ENCODE measurements around the gene EIF3D. TPM values are rescaled to one million over a fixed set of nuclear protein-coding genes. Genes with fewer than 3 reads are reported as not detected.

Gene EIF3D
- polyA plus RNA-seq, 3 donors = 261 to 323 (median 296) TPM

DNA sequence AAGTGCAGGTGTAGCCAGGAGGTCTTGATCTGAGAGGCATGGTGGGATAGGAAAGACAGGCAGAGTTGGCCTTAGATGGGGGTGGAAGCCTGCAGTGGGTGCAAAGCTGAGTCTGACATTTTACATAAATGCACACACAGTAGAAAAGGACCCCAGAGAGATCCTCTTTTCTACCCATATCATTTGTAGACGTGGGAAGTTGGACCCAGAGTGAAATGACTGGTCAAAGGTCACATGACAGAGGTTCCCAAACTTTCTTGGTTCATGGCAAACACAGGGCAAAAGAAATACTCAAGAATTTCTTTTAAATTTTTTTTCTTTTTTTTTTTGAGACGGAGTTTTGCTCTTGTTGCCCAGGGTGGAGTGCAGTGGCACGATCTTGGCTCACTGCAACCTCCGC, 16.0 kb downstream of the EIF3D start:
- DNase-seq = no peak

DNA sequence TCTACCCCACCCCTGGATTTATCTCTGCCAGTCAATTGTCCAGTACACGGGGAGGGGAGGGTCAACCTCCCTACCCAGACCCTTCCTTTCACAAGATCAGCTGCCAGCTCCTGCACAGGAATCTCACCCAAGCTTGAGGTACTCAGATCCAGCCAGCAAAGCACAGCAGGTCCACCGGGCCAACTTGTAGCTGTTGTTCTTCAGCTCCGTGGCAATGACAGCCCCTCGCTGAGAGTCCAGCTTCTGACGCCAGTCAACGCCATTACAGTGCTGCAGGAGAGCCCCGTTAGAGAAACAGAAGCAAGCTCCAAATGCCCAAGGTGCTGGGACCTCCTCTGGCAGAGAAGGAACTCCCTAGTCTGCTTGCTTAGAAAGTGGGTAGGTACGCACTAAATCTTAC, 16.6 kb downstream of the EIF3D start:
- DNase-seq = no peak

DNA sequence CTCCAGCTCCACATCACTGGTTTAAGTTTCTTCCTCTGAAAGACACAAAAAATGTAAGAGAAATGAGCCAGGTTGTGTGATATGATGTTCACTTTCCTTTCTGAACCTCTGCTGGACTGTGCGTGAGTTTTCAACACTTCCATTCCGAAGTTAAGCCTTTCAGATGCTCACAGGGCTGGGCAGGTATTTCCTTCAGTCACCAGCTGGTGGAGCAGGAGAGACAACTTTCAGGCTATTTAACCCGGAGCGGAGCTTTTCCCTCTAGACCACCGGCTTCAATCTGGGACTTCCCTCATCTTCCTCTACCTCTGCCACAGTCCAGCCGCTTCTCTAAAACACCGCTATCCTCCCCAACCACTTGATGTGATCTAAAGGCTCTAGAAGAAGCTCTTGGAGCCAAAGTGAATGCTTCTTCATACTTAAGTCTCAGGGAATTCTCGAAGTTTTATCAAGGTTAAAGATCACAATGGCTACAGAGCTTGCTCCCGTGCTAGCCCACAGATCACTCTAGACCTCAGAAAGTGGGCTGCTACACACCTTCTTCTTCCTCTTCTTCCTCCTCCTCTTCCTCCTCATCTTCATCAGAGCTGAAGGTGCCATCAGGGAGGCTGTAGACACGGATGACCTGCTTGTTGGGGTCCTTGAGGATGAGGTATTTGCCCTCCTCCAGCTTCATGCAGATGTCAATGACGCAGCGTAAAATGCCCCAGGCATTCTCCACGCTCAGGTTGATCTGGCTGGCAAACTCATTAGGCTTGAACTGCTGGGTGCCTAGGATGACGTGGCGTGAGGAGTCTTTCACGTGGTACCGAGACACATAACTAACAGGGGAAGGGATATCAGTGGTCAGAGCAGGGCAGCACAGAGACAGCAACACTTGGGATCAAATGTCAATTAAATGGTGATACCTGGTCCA, 17.7 kb downstream of the EIF3D start:
- DNase-seq = peak; percentile 63

DNA sequence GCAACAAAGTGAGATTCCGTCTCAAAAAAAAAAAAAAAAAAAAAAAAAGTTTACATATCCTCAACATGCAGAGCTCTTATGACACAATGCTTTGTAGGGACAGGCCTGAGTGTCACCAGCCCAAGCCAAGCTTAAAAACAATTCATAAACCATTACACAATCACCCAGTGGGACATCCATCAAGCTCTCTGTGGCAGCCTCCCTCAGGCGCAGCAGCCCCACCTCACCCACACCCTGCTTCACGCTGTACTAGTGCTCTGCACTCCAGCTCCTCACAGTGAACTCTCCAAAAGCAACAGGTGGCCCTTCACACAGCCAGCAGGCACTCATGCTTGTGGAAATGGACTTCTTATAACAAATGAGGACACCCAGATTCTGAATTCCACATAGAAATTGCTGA, 18.6 kb downstream of the EIF3D start:
- no peak for DNase-seq

GRCh38 chr22:36507518-36508010, 21.4 kb downstream of the EIF3D start:
- DNase-seq = no peak

DNA sequence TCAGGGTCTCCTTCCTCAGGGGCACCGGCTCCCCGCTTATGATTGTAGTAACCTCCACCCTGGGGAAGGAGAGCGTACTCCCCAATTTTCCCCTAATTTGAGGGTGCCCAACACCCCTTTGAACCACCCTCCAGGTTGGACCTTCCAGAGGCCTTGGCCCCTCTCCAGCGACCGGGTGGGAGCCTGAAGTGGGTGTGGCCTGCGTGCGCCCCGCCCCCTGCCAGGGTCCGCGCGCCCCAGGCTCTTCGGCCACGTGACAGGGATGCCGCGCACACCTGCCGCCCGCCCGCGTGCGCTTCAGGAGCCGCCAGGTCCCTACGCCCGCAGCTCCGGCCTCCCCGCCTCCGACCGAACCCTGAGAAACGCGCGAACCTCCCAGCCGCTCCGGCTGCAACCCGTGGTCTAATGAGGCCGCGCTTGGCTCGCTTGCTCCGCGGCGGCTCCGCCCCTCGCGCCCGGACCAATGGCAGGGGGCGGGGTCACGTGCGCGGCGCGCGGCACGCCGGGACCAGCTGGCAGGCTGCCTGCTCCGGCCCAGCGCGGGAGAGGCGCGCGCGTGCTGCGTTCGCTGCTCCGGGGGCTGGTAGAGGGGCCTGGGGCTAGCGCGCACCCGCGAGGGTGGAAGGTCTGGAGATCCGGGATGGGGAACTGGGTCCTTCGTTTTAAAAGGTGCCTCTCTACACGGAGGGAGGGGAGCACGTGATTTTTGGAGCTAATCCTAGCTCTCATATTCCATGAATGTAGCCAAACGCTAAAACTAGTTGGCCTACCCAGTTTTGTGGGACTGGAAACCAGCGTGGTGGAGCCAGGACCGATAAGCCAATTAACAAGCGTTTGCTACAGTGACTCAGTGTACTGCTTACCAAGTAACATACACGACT, 22.1 kb downstream of the EIF3D start, which contains the start of gene FOXRED2:
Gene FOXRED2, minus strand, starts transcription at position 404 of the 881 bp plus-strand sequence. CDS start 618 bp downstream, outside the sequence.
- DNase-seq = peak; percentile 86

DNA sequence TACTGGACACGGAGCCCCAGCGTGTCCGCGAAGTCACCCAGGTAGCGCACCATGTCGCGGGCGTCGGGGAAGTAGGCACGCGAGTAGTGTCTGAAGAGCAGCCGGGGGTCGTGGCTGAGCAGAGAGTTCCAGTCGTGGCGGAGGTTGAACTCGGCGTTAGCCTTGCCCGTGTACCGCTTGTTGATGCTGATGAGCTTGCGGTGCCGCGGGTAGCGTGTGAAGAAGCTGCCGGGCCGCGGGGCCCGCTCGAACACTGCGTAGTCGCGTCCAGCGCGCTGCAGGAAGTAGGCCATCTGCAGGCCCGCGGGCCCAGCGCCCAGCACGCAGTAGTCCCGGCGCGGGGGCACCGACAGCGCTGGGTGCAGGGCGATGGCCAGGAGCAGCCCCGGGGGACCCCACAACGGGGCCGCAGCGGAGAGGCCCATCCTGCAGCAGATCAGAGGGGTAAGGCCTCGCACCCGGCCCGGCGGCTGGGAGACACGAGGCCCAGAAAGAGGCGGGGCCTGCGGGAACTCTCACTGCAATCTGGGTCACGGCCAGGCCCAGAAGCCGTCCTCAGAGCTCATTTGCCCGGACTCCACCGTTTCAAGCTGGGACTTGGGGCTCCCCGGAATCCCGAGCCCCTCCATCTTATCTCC, 22.8 kb downstream of the EIF3D start:
- no peak for DNase-seq

- no peak for DNase-seq
Observed at GRCh38 chr22:36497910-36498665, 30.9 kb downstream of the EIF3D start.

DNA sequence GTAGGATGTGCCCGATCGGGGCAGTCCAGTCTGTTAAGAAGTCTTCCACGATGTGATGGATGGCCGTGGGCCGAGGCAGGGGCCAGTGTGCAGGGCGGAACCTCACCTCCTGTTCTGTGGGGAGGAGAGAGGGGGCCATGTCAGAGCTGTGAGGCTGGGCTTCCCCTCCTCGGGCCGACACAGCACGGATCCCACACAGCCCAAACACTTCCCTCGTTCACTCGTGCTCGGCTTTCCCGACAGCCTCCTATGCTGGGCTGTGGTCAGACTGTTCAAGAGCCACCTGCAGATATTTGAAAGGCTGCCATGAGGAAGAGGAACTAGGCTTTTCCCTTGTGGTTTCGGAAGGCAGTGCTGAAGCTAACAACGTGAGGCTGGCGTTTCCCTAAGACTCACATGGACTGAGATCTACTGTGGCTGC, 35.3 kb downstream of the EIF3D start:
- no peak for DNase-seq

DNA sequence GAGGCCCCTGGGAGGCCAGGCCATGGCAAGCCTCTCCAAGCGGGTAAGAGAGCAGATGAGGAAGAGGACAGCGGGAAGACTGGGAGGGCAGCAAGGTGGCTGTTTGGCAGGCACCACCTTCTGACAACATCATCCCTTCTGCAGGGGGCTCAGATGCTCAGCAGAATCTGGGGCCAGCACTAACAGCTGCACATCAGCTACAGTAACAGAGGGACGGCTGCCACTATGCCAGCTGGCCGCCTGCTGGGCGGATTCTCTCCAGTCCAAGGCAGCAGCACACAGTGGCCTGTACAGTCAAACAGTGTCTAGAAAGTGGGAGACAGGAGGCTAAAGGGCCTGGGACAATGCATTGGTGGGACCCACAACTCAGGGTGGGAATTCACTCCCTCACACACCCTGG, 36.9 kb downstream of the EIF3D start:
- DNase-seq = no peak

- DNase-seq = no peak
Observed at GRCh38 chr22:36491155-36491554, 37.8 kb downstream of the EIF3D start.

DNA sequence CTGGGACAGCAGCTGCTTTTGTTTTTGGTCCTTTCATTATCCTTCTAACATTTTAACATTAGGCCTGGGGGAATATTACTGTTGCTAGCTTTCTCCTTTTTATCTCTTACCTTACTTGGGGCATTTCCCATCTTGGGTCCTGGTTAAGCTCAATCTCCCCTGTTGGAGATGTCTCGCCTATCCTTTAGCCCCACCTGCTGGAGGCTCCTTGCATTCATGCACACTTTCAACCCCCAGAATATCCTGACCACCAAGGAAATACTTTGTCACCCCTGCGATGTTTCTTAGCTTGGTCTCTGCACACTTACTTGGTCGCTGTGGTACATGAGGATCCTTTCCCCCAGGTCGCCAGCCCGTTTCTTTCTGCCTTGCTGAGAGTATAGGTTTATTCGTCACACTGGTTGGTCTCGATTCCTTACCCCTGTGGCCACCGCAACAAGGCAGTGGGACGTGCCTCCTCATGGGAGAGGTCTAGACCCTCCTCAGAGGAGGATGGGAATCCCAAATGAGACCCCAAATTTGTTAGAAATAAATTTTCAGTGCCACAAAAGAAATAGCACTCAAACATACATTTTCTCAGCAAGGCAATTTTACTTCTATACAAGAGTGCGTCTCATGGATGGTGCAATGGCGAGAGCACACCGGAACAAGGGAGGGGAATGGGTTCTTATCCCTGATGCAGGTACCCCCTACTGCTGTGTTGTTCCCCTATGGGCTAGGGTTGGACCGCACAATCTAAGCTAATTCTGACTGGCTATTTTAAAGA, 42.2 kb downstream of the EIF3D start:
- no peak for DNase-seq

DNA sequence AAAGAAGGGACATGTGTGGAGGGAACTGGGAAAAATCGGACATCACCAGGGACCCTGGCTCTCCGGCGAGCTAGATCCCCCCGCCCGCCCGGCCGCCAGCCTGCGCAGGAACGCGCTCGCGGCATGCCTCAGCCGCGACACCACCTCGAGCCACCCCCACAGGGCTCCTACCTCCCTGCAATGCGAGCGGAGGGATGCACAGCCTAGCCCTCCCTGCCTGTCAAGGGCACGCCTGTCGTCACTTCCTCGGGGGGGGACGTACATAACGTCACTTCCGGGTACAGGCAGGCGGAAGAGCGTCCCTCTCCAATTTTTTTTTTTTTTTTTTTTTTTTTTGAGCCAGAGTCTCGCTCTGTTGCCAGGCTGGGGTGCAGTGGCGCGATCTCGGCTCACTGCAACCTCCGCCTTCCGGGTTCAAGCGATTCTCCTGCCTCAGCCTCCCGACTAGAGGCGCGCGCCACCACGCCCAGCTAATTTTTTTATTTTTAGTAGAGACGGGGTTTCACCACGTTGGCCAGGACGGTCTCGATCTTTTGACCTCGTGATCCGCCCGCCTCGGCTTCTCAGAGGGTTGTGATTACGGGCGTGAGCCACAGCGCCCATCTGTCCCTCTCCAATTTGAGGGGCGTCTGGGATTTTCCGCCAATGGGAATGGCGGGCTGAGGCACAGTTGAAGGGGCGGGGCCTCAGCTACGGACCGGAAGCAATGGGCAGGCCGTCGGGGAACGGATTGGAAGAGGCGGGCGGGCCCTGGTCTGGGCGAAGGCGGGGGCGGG, 47.4 kb downstream of the EIF3D start, which contains the start of gene TXN2:
Gene TXN2, minus strand, starts transcription at position 248 of the 776 bp plus-strand sequence. CDS start 803 bp downstream, outside the sequence.
- peak; percentile 97 for DNase-seq

DNA sequence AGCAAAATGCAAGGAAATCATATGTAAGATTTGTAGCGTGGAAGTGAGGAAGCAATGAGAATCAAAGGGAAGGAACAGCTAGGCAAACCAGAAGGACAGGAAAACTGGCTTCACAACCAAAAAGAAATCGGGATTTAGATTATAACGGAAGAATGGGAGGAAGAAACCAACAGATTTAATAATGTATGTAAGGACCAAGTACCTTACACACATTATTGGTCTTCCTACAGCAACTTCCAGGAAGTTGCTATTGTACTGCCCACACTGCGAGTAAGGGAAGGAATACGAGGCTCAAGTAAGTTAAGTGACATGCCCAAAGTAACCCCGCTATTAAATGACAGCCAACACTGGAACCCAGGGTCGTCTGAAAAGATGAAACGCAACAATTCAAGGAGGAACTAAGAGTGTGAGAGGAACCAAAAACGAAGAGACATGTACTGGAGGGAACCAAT, 48.0 kb downstream of the EIF3D start:
- no peak for DNase-seq

GRCh38 chr22:36478966-36479365, 50.0 kb downstream of the EIF3D start:
- DNase-seq = no peak

DNA sequence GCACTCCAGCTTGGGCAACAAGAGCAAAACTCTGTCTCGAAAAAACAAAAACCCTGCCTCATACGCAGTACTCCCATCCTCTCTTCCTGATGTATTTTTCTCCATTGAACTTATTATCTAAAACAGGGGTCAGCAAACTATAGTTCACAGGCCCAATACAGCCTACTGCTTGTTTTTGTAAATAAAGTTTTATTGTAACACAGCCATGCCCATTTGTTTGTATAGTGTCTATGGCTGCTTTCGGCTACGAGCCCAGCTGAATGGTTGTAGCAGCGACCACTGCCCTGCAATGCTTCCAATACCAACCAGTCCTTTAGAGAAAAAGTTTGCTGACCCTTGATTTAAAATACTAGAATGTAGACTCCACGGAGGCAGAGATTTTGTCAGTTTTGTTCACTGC, 53.6 kb downstream of the EIF3D start:
- no peak for DNase-seq

- DNase-seq = no peak
Observed at GRCh38 chr22:36472689-36473088, 56.3 kb downstream of the EIF3D start.

- no peak for DNase-seq
Observed at GRCh38 chr22:36471341-36471821, 57.6 kb downstream of the EIF3D start.

- no peak for DNase-seq
Observed at GRCh38 chr22:36470994-36471331, 58.0 kb downstream of the EIF3D start.

Data from renal pelvis (tissue), 4 donors.